Kasumi-1 (cell line): ENCODE data around the gene KCNQ5.

ENCODE experiments used
- DNase-seq, 2 experiments: peaks; one replicate each; lab custom pipeline; 2025; lab: John Stamatoyannopoulos, UW

KCNQ5 gene

DNA sequence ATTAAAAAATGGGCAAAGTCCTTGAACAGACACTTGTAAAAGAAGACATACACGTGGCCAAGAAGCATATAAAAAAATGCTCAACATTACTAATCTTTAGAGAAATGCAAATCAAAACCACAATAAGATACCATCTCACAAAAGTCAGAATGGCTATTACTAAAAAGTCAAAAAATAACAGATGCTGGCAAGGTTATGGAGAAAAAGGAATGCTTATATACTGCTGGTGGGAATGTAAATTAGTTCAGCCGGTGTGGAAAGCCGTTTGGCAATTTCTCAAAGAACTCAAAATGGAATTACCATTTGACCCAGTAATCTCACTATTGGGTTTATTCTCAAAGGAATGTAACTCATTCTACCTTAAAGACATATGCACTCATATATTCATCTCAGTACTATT, 436.9 kb downstream of the KCNQ5 start:
- no peak for DNase-seq

DNA sequence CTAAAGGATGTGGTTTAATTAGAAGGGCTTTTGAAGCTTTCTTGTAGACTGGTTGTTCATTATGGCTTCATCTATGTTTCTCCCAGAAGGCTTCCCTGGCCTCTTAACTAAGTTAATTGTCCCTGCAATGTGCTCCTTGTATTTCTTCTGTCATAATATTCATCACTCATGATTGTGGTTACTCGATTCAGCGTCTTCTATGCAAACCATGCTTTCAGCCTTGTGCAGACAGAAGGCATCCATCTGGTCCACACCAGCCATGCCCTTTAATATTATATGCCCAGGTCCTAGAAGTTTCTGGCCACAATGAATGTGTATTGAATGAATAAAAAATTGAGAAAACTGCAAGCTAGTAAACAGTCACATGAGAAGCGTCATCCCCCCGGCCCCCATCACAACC, 440.3 kb downstream of the KCNQ5 start:
- no peak for DNase-seq

DNA sequence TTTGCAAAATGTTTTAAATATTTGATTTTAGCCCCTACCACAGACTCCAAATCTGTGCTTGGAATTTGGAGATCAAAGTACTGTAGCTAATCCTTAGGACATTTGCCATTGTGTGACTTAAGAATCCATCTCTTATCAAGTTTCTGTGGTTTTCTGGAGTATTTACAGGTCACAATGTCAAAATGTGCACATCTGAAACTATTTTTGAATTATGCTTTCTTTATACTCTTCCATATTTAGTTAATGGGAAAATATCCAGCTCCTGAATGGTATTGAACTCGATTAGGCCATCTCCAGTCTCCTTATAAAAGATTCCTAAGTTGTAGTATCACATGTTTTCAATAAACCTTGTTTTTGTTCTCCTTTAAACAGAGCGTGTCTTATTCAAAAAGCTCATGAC, 441.0 kb downstream of the KCNQ5 start:
- DNase-seq, result no peak

DNA sequence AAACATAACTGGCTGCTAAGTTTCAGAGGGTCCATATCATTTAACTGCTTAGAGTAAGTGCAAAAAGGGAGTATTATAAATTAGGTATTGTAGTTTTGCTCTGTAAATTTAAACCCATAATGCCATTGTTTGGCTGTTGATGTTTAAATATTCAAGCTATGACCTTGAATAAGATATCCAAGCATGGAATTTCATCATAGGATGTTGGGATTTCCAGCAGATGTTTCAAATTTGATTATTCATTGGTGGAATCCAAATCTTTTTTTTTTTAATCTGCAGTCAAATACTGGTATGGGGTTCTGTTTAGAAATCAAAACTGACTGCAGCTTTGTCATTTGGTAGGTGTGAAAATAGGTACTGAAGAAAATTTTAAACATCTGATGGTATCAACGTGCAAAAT, 442.4 kb downstream of the KCNQ5 start:
- no peak for DNase-seq

DNA sequence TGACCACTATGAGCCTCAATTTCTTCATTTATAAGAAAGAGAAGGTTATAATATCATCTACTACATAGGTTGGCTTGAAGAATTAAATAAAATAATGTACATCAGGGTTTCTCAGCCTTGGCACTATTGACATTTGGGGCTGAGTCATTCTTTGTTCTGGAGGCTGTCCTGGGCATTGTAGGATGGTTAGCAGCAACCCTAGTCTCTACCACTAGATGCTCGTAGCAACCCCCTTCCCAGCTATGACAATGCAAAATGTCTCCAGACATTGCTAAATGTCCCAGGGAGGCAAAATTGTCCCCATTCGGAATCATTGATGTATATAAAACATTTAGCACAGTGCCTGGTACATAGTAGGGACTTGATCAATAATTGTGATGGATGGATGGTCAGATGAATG, 451.4 kb downstream of the KCNQ5 start:
- DNase-seq, result no peak

DNA sequence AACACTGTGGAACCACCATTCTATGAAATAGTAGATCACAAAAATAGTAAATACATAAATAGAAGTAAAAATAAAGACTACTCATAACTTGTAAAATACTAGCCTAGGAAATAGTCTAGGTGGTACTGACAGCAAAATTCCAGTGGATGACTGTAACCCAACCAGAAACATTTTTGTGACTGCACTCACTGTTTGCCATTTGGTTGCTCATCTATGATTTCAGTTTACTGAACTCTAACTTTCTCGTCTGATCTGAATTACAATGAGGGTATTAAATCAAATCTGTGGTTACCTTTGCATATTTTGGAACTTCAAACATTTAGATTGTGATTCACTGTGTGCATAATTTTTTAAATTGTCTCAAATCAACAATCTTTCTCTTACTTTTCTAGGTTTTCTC, 452.3 kb downstream of the KCNQ5 start:
- no peak for DNase-seq

DNA sequence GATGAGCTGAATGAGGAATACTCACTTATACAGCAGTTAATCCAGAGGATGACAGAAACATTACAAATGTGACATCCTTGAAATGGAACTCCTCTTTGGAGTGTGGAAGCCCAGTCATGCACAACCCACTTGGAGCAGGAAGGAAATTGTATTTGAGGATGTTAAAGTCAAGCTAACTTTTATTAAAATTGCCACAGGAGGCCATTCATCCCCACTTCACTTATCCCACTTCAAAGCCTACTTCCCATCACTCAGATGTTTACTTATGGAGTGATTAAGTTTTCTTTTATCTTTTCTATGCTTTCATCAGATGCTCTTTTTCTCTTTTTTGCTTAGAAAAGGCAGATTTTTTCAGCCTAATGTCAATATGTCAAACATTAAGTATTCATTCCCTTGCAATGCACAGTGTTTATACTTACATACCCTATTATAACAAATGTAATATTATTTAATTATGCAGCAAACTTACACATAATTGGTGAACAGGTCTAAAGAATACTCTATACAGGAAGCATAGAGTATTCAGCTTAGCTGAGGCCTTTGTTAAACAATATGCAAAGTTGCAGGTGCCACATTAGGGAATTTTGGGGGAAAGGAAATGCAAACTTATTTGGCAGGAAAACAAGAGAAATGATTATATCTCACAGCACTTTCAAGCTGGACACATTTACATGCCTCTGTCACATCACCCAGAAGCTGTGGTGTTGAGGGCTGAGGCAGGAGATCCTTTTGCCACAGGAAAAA, 454.5 kb downstream of the KCNQ5 start:
- no peak for DNase-seq

DNA sequence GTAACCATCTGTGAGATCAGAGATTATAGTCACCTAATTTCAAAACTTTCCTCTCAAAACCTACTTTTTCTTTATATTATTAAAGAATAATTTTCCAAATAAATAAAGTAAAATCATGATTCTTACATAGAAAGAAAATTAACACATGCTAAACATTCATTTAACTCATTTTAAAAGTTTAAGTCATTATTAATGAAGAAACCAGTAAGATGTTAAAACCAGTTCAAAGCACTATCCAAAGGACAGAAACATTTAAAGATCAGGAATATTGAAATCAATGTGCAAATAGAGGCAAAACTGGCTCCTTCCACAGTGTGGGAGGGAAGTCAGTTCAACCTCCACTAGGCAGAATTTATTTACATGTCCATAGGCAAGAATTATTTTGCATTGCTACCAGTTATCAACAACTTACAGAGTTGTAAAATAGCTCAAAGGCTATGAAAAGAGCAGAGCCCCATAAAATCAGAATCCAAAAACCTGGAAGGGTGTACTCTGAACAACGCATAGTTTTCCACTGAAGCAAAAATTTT, 456.5 kb downstream of the KCNQ5 start:
- DNase-seq, result no peak

DNA sequence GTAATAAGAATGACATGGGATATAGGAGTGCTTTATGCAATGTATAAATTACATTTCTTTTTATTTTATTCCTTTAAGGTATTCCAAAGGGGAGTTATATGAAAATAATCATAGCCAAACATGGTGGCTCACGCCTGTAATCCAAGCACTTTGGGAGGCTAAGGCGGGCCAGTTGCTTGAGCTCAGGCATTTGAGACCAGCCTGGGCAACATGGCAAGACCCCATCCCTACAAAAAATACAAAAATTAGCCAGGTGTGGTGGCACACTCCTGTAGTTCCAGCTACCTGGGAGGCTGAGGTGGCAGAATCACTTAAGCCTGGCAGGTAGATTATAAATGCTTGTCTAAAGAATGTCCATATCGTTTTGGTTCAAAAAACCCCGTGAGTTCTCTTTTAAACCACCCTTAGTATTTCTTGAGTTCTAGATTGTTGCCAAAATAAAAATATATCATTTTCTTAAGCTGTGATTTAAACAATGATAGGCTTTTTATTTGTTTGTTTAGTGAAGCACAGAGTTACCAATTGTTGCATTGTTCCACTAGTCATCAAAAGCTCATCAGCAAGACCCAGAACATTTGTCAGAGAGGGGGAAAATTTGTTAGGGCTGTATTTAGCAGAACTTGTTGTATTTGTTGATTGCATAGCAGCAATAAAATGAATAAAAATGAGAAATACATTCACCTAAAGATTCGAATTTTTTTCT, 457.2 kb downstream of the KCNQ5 start:
- DNase-seq, result no peak

DNA sequence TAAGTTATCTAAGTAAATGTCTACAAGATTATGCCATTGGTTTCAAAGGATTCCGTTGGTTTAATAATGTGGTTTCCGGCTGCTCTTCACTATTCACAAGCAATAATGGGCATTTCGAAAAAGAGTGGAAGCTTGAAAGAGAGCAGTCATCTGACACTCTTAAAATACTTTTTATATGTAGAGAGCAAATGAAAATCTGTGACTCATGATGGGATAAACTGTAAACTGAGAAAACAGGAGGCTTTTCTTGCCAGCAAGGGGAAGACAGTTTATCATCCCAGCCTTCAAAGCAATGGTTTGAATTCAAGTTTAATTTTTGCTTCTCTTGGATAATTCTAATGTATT, 457.7 kb downstream of the KCNQ5 start:
- DNase-seq, result no peak

DNA sequence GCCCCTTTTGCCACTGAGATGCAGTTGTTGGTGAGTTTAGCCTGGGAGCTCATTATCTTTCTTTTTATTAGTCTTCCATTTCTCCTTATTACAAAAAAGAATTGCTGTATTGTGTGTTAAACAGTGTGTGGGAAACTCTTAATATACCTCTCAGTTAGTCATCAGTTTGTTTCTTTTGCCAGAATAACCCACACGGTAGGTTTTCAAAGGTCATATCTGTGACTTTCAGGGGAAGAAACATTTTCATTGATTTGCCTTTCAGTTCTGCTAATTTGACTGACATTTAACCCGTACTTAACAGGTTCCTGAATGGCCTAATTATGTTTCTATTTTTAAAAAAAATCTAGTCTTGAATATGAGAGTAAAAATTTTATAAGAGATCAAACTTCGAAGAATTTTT, 458.1 kb downstream of the KCNQ5 start:
- no peak for DNase-seq

DNA sequence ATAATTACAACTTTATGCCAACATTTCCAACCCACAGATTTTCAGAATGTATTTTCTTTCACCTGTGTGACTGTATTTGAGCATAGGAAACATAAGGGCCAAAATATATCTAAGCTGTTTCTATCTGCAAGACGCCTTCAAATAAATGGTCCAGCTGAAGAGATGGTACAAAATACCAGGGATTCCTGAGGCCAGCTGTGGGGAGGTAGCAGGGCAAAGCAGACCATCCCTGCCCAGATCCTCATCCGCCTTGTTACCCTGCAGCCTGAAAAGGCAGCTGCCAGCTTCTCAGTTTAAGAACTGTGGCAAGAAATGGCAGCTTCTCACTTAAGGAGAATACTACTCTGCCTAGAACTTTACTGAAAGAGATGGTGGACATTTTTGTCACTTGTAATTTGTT, 460.1 kb downstream of the KCNQ5 start:
- no peak for DNase-seq

DNA sequence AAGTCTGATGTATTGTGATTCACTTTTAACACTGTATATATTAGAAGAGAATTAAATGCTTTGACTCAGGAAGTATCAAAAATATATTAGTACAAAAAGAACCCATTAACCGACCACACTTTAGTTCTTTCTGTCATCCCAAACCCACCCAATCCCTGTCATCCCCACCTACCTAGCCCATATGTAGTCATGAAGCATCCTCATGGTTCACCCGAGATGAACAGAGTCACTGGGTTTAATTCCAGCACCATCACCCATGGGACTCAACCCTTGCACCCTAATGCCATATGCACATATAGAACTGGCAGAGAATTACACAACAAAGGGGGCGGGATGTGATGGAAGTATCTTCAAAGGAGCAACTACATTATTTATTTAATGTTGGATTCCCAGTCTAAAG, 462.0 kb downstream of the KCNQ5 start:
- DNase-seq, result no peak

DNA sequence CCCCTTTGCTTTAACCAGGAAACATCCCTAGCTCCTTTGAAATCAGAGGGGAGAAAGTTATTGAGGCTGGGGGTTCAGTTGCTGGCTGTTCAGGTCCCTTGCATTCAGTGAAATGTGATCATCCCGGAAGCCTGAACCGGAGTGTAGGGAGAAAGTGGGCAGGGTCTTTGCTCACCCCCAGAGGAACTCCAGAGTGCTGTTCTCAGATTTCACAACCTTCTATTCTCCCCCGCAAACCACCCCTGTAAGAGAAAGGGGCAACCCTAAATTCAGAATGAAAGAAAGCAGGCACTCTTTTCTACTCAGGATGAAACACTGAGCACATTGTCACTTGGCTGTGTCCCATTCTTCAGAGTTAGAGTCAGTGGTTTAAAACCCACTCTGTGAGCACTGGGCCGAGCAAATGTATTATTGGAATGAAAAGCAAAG, 463.6 kb downstream of the KCNQ5 start:
- DNase-seq, result no peak

DNA sequence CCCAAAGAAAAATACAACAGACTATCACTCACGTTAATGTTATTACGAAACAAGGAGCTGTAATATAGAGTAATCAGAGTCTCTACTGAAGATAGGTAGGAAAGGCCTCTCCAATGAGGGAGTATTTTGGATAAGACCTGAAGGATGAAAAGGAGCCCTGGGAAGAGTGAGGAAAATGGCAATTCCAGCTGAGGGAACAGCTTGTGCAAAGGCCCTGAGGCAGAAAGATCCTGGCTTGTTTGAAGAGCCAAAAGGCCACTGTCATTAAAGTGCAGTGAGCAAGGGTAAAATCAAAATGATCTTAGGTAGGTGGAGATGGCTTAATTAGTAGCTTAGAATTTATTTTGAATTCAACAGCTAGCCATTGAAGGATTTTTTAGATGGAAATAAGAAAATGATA, 464.9 kb downstream of the KCNQ5 start:
- DNase-seq, result no peak

DNA sequence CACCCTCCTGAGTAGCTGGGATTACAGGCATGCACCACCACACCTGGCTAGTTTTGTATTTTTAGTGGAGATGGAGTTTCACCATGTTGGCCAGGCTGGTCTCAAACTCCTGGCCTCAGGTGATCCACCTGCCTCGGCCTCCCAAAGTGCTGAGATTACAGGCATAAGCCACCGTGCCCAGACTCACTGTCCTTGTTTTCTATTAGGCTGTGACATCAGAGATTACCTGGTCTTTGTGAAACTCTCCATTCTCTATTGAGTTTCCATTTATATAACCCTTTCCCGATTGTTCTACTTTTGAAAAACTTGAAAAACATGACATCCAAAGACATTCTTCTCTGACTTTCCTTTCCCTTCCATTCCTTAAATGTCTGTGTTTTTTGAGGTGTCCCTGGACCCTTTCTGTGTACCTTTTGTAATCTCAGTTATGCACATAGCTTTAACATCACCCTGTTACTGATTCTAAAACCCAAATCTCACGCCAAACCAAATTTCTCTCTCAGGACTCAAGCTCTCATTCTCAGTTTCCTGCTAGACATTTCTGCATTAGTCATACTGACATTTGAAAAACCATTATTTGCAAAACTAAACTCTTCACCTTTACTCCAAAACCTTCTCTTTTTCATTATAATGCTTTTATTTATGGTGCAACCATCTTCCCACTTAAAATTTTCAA, 466.4 kb downstream of the KCNQ5 start:
- DNase-seq, result no peak

DNA sequence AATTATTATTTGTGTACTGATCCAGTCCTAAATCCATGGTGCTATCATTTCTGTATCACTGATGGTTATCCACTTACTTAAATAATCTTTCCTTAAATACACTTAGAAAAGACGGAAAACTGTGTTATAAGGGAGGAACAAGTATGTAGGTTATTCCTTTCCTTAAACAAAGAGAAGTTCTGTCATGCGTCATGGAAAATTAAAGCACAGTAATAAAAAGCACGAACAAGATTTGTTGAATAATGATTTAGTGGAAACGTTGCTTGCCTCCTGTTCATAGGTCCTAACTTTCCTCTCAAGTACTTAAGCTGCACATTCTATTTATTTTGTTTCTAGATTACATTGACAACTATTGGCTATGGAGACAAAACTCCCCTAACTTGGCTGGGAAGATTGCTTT, 483.1 kb downstream of the KCNQ5 start:
- no peak for DNase-seq

DNA sequence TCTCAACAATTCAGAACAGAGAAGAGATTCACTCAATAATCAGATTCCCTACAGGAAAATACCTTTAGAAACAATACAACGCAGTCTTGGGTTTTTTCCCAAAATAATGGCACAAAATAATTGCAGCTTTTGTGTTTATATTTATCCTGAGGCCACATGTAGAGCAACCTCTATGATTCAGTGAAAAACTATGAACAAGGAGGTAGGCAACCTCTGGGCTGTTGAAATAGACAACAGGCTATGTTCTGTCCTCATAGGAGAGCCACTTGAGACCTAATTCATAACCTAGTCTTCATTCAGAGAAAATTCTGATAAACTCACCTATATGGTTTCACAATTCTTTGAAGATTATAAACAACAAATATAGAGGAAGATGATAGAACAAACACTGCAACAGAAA, 485.2 kb downstream of the KCNQ5 start:
- DNase-seq, result no peak

DNA sequence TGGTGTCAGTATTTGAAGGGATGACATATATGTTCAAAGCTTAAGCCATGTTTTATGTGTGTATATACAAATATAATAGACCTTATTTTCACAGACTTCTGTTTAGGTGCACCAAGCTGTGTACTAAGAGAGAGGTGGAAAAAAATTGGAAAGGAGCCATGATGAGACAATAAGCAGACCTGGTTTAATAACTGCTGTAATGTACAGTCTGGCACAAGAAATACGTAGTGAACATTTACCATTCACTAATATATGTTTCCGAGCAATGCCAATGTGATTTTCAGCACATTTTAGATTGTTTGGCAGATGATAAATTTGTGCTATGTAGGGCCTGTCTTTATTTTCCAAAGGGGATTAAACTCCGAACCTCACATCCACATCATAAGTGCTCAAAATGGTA, 487.1 kb downstream of the KCNQ5 start:
- DNase-seq, result no peak

DNA sequence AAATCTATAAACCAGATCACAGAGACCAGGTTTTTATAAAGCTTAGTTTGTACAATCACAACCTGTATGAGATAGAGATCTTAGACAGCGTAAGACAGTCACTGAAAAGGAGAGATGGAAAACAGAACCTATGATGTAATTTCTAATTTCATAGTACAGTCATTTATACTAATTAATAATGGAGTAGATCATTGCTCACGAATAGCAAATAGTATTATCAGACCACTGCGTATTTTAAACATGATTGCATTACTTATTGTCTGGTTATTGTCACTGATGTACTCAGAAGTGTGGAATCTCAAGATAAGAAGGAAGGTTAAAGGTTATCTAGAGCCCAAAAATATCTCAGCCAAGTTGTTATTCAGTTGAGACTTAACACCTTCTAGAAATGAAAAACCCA, 487.8 kb downstream of the KCNQ5 start:
- DNase-seq, result no peak

DNA sequence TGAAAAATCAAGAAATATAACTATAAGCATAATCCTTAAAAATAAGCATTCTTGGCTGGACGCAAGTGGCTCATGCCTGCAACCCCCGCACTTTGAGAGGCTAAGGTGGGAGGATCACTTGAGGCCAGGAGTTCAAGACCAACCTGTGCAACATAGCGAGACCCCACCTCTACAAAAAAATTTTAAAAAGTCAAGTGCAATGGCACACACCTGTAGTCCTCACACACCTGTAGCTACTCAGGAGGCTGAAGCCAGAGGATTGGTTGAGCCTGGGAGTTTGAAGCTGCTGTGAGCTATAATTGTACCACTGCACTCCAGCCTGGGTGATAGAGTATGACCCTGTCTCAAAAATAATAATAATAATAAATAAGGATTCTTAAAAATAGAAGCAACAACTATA, 494.5 kb downstream of the KCNQ5 start:
- no peak for DNase-seq

DNA sequence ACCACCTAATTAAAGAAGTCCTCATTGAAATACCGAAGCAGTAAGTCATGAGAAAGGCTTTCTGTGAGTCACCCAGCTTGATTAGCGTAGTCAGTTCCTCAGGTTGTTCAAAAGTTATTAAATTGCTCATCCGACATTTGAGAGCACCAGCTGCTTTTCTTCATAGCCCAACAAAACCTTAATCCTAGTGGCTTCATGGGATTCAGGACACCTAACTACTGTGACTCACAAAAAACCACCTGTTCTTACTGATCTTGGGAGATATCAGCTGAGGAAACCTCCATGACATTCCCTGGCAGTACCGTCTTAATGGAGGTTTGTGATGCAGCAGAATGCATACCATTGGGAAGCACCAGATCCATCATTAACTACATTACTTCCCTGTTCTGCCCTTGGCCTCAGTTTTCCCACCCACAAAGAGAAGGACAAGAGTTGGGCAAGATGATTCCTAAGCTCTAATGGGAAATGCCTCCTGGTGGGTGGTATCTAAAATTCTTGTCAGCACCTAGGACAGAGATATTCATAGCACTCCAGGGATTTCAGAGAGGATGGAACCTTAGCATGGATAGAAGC, 499.6 kb downstream of the KCNQ5 start:
- peak; percentile 6 to 11 for DNase-seq
